ENCODE results near the gene SLC25A34.

DNA sequence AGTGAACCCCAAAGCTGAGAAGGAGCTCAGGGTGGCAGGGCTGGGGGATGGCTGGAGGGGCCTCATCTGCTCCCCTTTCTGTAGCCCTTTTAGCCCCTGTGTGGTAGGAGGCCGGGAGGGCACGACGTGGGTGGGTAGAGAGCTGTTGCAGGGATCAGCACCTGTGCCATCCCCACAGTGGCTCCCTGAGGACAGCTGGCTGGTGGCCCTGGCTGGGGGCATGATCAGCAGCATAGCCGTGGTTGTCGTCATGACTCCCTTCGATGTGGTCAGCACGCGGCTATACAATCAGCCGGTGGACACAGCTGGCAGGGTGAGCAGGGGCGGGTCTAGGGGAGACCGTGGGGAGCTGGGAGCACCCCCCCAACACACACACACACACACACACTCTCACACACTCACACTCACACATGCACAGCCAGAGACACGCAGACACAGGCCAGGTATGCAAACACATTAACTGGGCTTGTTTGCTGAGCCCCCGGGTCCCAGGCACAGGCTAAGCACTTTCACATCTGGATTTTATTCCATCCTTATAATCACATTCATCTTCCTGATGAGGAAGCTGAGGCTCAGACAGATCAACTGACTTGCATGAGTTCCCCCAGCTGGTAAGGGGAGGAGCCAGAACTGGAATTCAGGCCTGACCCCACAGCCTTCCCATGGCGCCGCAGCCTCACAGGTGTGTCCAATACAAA lies 2.5 kb downstream of the SLC25A34 start:
- TF ChIP-seq, protein P1, sequence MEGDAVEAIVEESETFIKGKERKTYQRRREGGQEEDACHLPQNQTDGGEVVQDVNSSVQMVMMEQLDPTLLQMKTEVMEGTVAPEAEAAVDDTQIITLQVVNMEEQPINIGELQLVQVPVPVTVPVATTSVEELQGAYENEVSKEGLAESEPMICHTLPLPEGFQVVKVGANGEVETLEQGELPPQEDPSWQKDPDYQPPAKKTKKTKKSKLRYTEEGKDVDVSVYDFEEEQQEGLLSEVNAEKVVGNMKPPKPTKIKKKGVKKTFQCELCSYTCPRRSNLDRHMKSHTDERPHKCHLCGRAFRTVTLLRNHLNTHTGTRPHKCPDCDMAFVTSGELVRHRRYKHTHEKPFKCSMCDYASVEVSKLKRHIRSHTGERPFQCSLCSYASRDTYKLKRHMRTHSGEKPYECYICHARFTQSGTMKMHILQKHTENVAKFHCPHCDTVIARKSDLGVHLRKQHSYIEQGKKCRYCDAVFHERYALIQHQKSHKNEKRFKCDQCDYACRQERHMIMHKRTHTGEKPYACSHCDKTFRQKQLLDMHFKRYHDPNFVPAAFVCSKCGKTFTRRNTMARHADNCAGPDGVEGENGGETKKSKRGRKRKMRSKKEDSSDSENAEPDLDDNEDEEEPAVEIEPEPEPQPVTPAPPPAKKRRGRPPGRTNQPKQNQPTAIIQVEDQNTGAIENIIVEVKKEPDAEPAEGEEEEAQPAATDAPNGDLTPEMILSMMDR (IDR thresholded peaks at IDR 0.05): no peak
- no peak for TF ChIP-seq POLR2A (IDR thresholded peaks at IDR 0.05)

All from heart left ventricle (tissue), 13 donors.